ENCODE results near the gene XRN1. TPM values are rescaled to one million over a fixed set of nuclear protein-coding genes. Genes with fewer than 3 reads are reported as not detected.

The XRN1 gene
- total RNA-seq, 1 donor from 2014 or later, result 16.9 TPM

DNA sequence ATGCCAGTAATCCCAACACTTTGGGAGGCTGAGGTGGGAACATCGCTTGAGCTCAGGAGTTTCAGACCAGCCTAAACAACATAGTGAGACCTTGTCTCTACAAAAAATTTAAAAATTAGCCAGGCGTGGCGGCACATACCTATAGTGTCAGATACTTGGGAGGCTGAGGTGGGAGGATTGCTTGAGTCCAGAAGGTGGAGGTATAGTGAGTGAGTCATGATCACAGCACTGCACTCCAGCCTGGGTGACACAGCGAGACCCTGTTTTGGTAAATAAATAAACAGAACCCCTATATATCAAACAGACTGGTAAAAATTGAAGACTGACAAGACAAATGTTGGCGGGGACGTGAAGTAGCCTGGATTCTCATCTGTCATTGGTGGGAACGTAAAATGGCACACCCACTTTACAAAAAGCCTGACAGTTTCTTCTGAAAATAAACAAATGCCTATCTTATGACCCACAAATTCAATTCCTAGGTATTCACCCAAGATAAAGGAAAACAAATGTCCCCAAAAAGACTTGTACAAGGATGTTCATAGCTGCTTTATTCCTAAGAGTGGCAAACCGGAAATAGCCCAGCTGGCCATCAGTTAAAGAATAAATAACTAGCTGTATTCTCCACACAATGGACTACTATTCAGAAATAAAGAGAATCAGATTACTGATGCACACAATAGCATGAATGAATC, 175.5 kb downstream of the XRN1 start:
- TF ChIP-seq CTCF (IDR thresholded peaks at IDR 0.05; ENCODE audit: insufficient read depth, low read length, poor library complexity, severe bottlenecking), result no peak
- H3K36me3 ChIP-seq (ENCODE audit: control insufficient read depth, insufficient read depth, low read length), result no peaks in the 10 kb centered on the region
- no peaks in the 10 kb centered on the region for H3K27me3 ChIP-seq (ENCODE audit: control insufficient read depth, insufficient read depth, low read length)
- DNase-seq (ENCODE audit: low read depth), result no peak
- H3K4me3 ChIP-seq (ENCODE audit: low read depth, low read length), result no peak overlapping the region

DNA sequence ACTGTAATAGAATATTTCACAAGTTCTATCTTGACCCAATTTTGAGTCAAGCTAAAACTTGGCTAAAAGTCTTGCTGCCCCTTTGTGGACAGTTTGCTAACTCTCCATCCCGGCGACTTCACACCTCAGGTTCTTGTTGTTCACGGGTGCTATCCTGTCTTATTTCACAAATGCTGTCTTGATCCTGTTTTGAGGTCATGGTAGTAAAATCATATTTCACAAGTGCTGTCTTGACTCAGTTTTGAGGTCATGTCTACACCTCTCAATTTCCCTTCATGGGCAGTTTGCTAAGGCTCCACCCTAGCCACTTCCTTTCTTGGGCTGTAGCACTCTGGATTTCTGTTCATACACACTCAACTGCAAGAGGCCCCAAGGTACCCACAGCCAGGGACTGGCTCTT, 177.4 kb downstream of the XRN1 start:
- Histone ChIP-seq H3K4me3 (ENCODE audit: low read depth, low read length) (no peak overlapping the region), H3K36me3 (ENCODE audit: control insufficient read depth, insufficient read depth, low read length) (no peaks in the 10 kb centered on the region), H3K27me3 (ENCODE audit: control insufficient read depth, insufficient read depth, low read length) (no peaks in the 10 kb centered on the region)
- TF ChIP-seq CTCF (IDR thresholded peaks at IDR 0.05; ENCODE audit: insufficient read depth, low read length, poor library complexity, severe bottlenecking), result no peak
- no peak for DNase-seq (ENCODE audit: low read depth)

DNA sequence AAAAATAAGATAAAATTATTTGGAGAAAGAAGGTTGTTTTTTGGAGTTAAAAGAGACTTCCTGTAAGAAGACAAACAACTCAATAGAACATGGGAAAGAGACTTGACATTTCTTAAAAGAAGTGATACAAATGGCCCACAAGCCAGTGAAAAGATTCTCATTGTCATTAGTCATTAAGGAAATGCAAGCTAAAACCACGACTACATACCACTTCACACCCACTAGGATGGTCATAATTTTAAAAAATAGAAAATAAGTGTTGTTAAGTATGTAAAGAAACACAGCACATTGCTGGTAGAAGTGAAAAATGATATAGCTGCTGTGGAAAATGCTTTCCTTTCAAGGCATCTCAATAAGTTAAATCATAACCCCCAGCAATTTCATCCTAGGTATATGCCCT, 178.1 kb downstream of the XRN1 start:
- TF ChIP-seq CTCF (IDR thresholded peaks at IDR 0.05; ENCODE audit: insufficient read depth, low read length, poor library complexity, severe bottlenecking), result no peak
- no peaks in the 10 kb centered on the region for H3K36me3 ChIP-seq (ENCODE audit: control insufficient read depth, insufficient read depth, low read length)
- no peaks in the 10 kb centered on the region for H3K27me3 ChIP-seq (ENCODE audit: control insufficient read depth, insufficient read depth, low read length)
- no peak overlapping the region for H3K4me3 ChIP-seq (ENCODE audit: low read depth, low read length)
- DNase-seq (ENCODE audit: low read depth), result no peak

GRCh38 chr3:142268426-142268825, 179.4 kb downstream of the XRN1 start:
- Histone ChIP-seq H3K36me3 (ENCODE audit: control insufficient read depth, insufficient read depth, low read length) (no peaks in the 10 kb centered on the region), H3K4me3 (ENCODE audit: low read depth, low read length) (no peak overlapping the region), H3K27me3 (ENCODE audit: control insufficient read depth, insufficient read depth, low read length) (no peaks in the 10 kb centered on the region)
- DNase-seq (ENCODE audit: low read depth), result no peak
- no peak for TF ChIP-seq CTCF (IDR thresholded peaks at IDR 0.05; ENCODE audit: insufficient read depth, low read length, poor library complexity, severe bottlenecking)

GRCh38 chr3:142267269-142267668, 180.6 kb downstream of the XRN1 start:
- no peak for DNase-seq (ENCODE audit: low read depth)
- TF ChIP-seq CTCF (IDR thresholded peaks at IDR 0.05; ENCODE audit: insufficient read depth, low read length, poor library complexity, severe bottlenecking), result no peak
- Histone ChIP-seq H3K36me3 (ENCODE audit: control insufficient read depth, insufficient read depth, low read length) (no peaks in the 10 kb centered on the region), H3K27me3 (ENCODE audit: control insufficient read depth, insufficient read depth, low read length) (no peaks in the 10 kb centered on the region), H3K4me3 (ENCODE audit: low read depth, low read length) (no peak overlapping the region)

GRCh38 chr3:142263112-142263511, 184.7 kb downstream of the XRN1 start:
- no peak for TF ChIP-seq CTCF (IDR thresholded peaks at IDR 0.05; ENCODE audit: insufficient read depth, low read length, poor library complexity, severe bottlenecking)
- Histone ChIP-seq H3K27me3 (ENCODE audit: control insufficient read depth, insufficient read depth, low read length) (no peaks in the 10 kb centered on the region), H3K4me3 (ENCODE audit: low read depth, low read length) (no peak overlapping the region), H3K36me3 (ENCODE audit: control insufficient read depth, insufficient read depth, low read length) (no peaks in the 10 kb centered on the region)
- no peak for DNase-seq (ENCODE audit: low read depth)
